HG03060 (cell line): Measurements from ENCODE around the gene C2orf69.

Experiments
- ATAC-seq: cut with Tn5 transposase; IDR thresholded peaks from one replicate; pipeline ENCODE4 v1.9.1; 2021; ENCODE audit warnings: low read depth, moderate number of reproducible peaks; ENCODE audit not compliant: unreplicated experiment

C2orf69 gene

GRCh38 chr2:199962203-199962602 lies 51.1 kb downstream of the C2orf69 start:
- no peak for ATAC-seq

GRCh38 chr2:199966405-199966804 lies 55.3 kb downstream of the C2orf69 start:
- no peak for ATAC-seq

DNA sequence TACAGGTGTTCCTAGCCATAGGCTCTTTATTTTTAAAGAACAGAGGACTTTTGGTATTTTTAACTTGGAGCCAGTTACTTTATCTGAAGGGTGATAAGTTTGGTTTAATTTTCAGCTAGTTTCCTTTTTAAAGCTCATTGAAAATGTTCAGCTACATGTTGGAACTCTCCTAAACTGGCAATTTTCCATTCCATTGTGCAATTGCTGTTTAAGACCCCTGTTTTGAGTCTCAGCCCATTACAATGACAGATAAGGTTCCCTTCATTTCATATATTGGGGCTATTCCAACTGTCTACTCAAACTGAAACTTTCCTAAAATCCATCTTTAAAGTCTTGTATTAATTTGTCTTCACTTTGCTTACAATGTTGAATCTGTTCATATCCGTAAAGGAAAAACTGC lies 55.9 kb downstream of the C2orf69 start:
- no peak for ATAC-seq

DNA sequence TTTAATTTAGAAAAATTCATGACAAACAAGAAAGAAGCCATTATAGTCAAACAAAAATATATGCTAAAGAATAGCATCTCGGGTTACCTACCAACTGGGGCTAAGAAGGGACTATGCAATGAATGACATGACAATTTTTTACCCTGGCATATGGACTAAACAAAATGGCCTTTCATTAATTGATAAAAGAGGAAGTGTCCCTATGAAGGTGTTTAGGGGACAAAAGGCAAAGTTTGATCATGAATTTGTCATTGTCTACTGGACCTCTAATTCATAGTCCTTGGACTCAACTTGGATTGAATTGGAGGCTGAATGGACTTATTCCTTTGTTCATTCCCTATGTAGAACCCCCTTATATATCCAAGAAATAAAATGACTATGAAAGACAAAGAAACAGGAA lies 57.0 kb downstream of the C2orf69 start:
- no peak for ATAC-seq

DNA sequence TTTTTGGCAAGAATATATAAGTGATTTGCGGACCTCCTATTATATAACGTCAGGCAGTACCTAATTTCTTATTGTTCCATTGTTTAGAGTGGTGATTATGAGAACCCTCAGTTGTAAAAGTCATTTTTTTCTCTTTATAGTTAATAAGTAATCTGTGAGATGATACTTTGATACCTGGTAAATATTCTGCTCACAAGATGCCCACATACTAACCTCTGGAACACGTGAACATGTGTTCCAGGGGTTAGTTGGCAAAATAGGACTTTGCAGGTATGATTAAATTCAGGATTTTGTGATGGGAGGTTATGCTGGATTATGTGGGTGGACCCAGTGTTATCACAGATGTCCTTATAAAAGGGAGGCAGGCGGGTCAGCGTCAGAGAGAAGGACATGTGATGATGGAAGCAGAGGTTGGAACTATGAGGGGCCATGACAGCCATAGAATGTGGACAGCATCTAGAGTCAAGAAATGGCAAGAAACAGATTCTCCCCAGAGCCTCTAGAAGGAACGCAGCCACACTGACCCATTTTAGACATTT lies 61.1 kb downstream of the C2orf69 start:
- ATAC-seq, result no peak

DNA sequence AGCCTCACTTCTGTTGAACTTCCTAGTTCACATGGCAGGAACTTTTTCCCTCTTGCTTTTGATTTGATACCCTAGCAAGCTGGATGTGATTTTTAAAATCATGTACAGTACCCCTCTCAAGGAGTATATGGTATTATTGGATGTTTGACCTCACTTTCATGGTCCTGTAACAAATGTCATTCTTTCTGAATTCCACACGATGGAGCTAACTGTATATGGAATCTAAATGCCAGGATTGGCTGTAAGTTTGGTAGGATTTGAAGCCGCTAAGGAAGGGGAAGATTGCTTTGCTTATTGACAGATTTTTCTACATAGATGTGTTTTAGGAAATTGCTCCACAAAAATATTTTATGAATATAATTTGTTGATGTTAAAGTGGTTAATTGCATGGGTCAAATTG lies 62.6 kb downstream of the C2orf69 start:
- ATAC-seq, result no peak

DNA sequence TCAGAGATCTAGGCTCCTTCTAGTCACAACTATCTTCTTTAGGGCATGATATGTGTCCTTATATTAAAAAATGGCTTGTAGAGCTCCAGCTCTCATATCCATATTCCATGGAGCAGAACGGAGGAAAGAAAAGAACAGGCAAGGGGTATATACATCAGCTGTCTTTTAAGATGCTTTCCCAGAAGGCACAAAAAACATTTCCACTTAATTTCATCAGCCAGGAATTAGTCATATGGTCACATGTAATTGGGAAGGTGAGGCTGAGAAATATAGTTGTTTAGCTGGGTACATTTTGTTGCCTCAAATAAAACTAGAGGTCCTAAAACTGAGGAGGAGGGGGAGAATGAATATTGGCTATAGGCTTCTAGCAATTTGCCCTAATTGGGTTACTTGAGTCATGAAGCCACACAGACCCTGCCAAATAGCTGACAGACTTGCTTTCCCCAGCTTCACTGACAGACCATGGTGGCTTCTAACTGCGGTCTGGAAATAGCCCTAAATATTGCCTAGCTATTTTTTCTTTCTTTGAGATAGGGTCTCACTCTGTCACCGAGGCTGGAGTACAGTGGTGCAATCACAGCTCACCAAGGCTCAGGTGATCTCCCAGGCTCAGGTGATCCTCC lies 64.3 kb downstream of the C2orf69 start:
- no peak for ATAC-seq
